ENCODE results near the gene RSBN1.

RSBN1 gene

DNA sequence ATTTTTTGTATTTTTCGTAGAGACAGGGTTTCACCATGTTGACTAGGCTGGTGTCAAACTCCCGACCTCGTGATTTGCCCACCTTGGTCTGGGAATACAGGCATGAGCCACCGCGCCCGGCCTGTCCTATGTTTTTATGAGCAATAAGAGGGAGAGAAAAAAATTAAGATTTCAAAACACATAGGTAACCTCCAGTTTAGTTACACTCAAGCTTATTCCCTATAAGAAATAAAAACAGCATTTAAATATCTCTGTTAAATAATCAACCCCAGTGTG lies 7.1 kb downstream of the RSBN1 start:
- no peak overlapping the region for H3K4me3 ChIP-seq (ENCODE audit: low read length)
- no peak for DNase-seq (ENCODE audit: low read depth)
- TF ChIP-seq, protein P1, sequence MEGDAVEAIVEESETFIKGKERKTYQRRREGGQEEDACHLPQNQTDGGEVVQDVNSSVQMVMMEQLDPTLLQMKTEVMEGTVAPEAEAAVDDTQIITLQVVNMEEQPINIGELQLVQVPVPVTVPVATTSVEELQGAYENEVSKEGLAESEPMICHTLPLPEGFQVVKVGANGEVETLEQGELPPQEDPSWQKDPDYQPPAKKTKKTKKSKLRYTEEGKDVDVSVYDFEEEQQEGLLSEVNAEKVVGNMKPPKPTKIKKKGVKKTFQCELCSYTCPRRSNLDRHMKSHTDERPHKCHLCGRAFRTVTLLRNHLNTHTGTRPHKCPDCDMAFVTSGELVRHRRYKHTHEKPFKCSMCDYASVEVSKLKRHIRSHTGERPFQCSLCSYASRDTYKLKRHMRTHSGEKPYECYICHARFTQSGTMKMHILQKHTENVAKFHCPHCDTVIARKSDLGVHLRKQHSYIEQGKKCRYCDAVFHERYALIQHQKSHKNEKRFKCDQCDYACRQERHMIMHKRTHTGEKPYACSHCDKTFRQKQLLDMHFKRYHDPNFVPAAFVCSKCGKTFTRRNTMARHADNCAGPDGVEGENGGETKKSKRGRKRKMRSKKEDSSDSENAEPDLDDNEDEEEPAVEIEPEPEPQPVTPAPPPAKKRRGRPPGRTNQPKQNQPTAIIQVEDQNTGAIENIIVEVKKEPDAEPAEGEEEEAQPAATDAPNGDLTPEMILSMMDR (IDR thresholded peaks at IDR 0.05; ENCODE audit: insufficient read depth, low read depth, low read length, missing control alignments): no peak

DNA sequence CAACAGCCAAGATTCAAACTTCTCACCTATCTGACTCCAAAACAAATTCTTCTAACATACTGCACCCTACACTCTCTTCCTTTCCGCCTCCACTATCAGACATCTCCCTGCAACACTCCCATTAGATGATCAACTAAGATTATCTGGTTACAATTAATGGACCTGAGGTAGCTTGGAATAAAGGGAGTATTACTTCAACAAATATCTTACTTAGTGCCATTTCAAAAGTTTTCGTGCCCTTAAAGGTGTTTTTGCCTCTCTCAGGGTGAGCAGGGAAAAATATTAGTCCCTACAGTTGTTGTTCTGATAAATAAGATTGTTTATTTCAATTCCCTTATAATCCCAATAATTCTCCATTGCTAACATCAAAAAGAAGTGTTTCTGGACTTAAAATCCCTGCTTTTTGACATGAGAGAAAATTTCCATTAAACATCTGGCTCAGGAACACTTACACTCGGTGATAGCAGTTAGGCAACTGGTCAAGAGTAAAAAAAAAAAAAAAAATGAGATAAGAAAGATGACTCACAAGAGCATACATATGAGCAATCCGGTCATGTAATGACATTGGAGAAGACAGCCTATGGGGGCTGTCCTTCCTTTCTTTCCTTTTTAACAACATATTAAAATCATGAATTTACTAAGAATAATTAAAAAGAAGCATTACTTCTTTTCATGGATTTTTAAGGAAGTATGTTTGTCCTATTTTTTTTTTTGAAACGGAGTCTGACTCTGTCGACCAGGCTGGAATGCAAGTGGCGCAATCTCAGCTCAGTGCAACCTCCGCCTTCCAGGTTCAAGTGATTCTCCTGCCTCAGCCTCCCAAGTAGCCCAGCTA lies 7.6 kb downstream of the RSBN1 start:
- DNase-seq (ENCODE audit: low read depth): peak; percentile 74
- H3K4me3 ChIP-seq (ENCODE audit: low read length): no peak overlapping the region
- TF ChIP-seq, protein P1 (IDR thresholded peaks at IDR 0.05; ENCODE audit: insufficient read depth, low read depth, low read length, missing control alignments): no peak

DNA sequence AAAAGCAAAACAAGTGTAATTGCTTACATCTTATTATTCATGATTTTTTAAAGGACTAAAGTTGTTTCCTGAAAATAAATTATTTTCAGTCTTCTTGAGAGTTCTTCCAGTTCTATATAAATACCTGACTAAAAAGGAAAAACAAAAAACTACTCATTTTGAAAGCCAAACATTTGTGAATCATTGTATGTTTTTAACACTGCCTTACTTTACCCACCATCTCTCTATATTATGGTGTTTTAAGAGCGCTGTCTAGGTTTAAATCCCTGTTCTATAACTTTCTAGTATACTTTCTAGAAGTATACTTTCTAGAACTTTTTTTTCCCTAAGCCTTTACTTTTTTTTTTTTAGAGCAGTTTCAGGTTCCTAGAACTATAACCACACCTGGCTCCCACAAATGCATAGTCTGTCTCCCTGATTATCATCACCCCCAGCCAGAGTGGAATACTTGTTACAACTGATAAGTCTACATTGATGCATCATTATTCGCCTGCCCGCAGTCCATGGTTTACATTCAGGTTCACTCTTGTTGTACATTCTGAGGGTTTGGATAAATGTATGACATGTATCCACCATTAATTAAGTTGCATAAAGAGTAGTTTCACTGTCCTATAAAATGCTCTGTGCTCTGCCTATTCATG lies 9.8 kb downstream of the RSBN1 start:
- DNase-seq (ENCODE audit: low read depth): no peak
- H3K4me3 ChIP-seq (ENCODE audit: low read length): no peak overlapping the region
- TF ChIP-seq, protein P1 (IDR thresholded peaks at IDR 0.05; ENCODE audit: insufficient read depth, low read depth, low read length, missing control alignments): no peak

DNA sequence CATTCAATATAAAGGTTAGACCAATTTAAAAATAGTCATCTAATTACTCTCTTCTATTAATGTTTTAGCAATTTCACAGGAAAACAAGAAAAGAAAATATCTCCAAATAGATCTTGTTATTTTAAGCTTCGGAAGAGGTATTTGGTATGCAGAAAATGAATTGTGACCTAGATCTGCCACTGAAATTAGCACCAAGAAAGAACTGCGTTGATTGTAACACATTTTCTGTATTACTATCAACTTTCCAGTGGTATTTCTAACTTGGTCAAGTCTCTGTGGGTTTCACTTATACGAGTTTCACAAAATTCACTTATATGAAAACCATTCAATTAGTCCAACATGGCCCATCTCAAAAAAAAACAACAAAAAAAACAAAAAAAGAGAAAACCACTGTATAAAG lies 11.8 kb downstream of the RSBN1 start:
- no peak for DNase-seq (ENCODE audit: low read depth)
- no peak overlapping the region for H3K4me3 ChIP-seq (ENCODE audit: low read length)
- TF ChIP-seq, protein P1 (IDR thresholded peaks at IDR 0.05; ENCODE audit: insufficient read depth, low read depth, low read length, missing control alignments): no peak

DNA sequence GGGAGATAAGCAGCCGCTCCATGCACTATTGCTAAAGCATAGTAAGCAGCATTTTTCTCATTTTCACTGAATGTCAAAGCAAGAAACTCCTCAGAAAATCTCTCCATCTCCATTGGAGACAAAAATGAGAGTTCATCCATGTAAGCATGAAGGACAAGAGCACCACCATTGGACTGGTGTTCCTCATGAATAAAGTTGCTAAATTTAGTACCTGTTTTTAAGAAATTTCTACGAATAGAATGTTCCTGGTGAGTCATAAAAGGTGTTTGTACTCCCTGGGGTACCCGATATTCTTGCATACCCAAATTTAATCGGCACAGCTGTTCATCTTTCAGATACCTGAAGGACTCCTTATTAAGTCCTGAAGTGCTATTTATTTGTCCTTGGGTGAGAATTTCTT lies 14.8 kb downstream of the RSBN1 start:
- TF ChIP-seq, protein P1 (IDR thresholded peaks at IDR 0.05; ENCODE audit: insufficient read depth, low read depth, low read length, missing control alignments): no peak
- no peak overlapping the region for H3K4me3 ChIP-seq (ENCODE audit: low read length)
- DNase-seq (ENCODE audit: low read depth): no peak

DNA sequence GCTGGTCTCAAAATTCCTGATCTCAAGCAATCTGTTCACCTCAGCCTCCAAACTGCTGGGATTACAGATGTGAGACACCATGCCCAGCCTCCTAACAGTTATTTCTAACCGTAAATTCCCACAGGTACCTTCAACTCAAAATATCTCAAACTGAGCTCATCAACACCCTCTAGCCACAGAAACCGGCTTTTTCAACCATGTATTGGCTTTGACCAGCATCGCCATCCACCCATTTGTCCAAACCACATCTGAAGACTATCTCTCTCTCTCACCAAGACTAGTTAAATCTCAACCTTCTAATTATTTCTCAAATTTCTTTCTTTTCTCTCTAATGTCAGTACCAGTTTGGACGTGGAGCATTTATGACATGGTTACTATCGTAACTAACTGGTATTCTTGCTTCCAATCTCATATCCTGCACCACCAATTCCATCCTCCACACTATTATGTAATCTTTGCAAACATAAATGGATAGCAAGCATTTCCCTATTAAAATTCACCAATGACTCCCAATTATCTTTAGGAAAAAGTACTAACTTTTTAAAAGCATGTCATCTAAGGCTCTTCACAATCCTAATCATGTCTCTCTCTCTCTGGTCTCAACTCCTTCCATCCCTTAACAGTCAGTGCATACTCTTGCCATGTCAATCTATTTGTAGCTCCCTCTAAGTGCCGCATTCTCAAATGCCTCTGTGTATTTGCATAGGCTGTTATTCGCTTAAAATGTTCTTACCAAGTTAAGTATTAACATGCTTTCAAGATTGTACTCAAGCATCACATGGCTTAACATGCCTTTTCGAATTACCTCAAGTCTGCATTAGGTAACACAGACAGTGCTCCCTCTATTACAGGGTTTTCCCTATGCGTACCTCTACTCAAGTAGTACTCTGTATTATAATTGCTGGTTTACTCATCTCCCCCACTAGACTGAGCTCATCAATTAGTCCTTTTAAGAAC lies 18.1 kb downstream of the RSBN1 start:
- no peak for DNase-seq (ENCODE audit: low read depth)
- H3K4me3 ChIP-seq (ENCODE audit: low read length): no peak overlapping the region
- TF ChIP-seq, protein P1 (IDR thresholded peaks at IDR 0.05; ENCODE audit: insufficient read depth, low read depth, low read length, missing control alignments): no peak

Measured in epithelial cell of esophagus (primary cell).